SU-DHL-6 (cell line): ENCODE measurements around the gene RTCB.
A peak's percentile ranks its signal among the peaks of the same experiment; 100 is the strongest.

ENCODE experiments used
- H2AFZ ChIP-seq: fragments of 200-600 bp; sonication (generic); 2 replicates; pipeline ENCODE4 v1.6.1; 2014; ENCODE audit warnings: low read depth, mild to moderate bottlenecking, moderate library complexity, mixed read lengths, antibody characterized with exemption, low read length; ENCODE audit not compliant: severe bottlenecking
- H3F3A ChIP-seq: fragments of 200-600 bp; shearing (Covaris generic); 2 replicates; pipeline ENCODE4 v1.6.0; 2016; ENCODE audit warnings: antibody characterized with exemption, mild to moderate bottlenecking; ENCODE audit not compliant: insufficient read depth
- H3K27ac ChIP-seq: fragments of 200-600 bp; sonication (generic); 2 replicates; pipeline ENCODE4 v1.5.1; 2016; ENCODE audit warnings: low read depth, mild to moderate bottlenecking, low read length, moderate library complexity, mixed read lengths
- H3K27me3 ChIP-seq: fragments of 200-600 bp; sonication (generic), shearing (Covaris generic); 2 replicates; pipeline ENCODE4 v1.6.0; 2014; ENCODE audit warnings: mild to moderate bottlenecking, low read length
- H3K36me3 ChIP-seq: fragments of 200-600 bp; sonication (generic); 2 replicates; pipeline ENCODE4 v1.6.1; 2014; ENCODE audit warnings: mild to moderate bottlenecking, low read length, mixed read lengths
- H3K4me2 ChIP-seq: fragments of 300-600, 200-600 bp; shearing (Covaris generic), sonication (generic); 2 replicates; pipeline ENCODE4 v1.6.0; 2014; ENCODE audit warnings: low read length, low read depth, mild to moderate bottlenecking; ENCODE audit not compliant: poor library complexity, severe bottlenecking
- H3K4me3 ChIP-seq: fragments of 200-600 bp; sonication (generic); 2 replicates; pipeline ENCODE4 v1.5.1; 2014; ENCODE audit warnings: antibody characterized with exemption, low read length, mild to moderate bottlenecking, mixed read lengths; ENCODE audit not compliant: insufficient read depth, poor library complexity, severe bottlenecking
- H3K79me2 ChIP-seq: fragments of 200-600 bp; sonication (generic); 2 replicates; pipeline ENCODE4 v1.6.1; 2014; ENCODE audit warnings: mild to moderate bottlenecking, low read length, moderate library complexity; ENCODE audit not compliant: insufficient read depth
- H3K9ac ChIP-seq: fragments of 200-600 bp; sonication (generic); 2 replicates; pipeline ENCODE4 v1.7.0; 2014; ENCODE audit warnings: mild to moderate bottlenecking, low read length
- H3K9me2 ChIP-seq: fragments of 200-600 bp; sonication (generic); replicated peaks from 2 replicates; pipeline ENCODE4 v1.6.1; 2014; ENCODE audit warnings: low read length; ENCODE audit not compliant: insufficient read depth
- H3K9me3 ChIP-seq: fragments of 200-600 bp; sonication (generic); 2 replicates; pipeline ENCODE4 v1.6.1; 2014; ENCODE audit warnings: low read length, mixed read lengths; ENCODE audit not compliant: insufficient read depth
- H4K20me1 ChIP-seq: fragments of 200-600 bp; sonication (generic); 2 replicates; pipeline ENCODE4 v1.6.1; 2014; ENCODE audit warnings: low read depth, mild to moderate bottlenecking, antibody characterized with exemption, low read length, moderate library complexity, mixed read lengths
- EZH2phosphoT487 ChIP-seq: fragments of 200-600 bp; sonication (generic), shearing (Covaris generic); conservative IDR thresholded peaks from 2 replicates; pipeline ENCODE4 v1.6.1; 2018; ENCODE audit warnings: mild to moderate bottlenecking, antibody characterized with exemption, low read length, moderate library complexity, mixed read lengths
- TF ChIP-seq, protein P1 (sequence below): fragments of 200-600 bp; sonication (generic); IDR thresholded peaks from one replicate; pipeline ENCODE4 v1.5.1; 2017; ENCODE audit warnings: antibody characterized with exemption, mild to moderate bottlenecking, low read length, moderate library complexity; ENCODE audit not compliant: insufficient read depth, poor library complexity, severe bottlenecking

RTCB gene

DNA sequence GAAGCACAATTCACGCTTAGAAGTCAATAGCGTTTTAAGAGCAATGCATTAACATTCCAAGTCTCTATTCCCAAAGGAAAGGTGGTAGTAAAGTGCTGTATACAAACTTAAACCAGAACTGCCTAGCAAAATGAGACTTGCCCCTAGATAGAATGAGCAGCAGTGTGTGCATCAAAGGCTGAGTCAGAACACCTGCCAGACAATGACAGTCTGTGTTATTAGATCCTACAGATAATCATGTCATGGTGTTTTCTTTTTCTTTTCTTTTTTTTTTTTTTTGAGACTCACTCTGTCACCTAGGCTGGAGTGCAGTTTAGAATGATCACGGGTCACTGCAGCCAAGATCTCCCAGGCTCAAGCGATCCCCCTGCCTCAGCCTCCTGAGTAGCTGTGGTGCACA lies 1.6 kb downstream of the RTCB start:
- no peak overlapping the region for H2AFZ ChIP-seq
- H3K36me3 ChIP-seq = 0 out of 2 replicates have a peak, but pooled peaks cover 4% of the 10 kb centered on the region
- no peaks in the 10 kb centered on the region for H3F3A ChIP-seq
- no peaks in the 10 kb centered on the region; the same call in 1 of the 2 replicates for H4K20me1 ChIP-seq
- peak overlapping the region; percentile 93; the same call in 1 of the 2 replicates for H3K9ac ChIP-seq
- peaks cover 22% of the 10 kb centered on the region for H3K79me2 ChIP-seq
- H3K27ac ChIP-seq = no peak overlapping the region
- no peaks in the 10 kb centered on the region for H3K9me2 ChIP-seq
- H3K4me2 ChIP-seq = peak overlapping the region; percentile 77
- H3K27me3 ChIP-seq = no peaks in the 10 kb centered on the region
- H3K9me3 ChIP-seq = no peaks in the 10 kb centered on the region
- TF ChIP-seq, protein P1, sequence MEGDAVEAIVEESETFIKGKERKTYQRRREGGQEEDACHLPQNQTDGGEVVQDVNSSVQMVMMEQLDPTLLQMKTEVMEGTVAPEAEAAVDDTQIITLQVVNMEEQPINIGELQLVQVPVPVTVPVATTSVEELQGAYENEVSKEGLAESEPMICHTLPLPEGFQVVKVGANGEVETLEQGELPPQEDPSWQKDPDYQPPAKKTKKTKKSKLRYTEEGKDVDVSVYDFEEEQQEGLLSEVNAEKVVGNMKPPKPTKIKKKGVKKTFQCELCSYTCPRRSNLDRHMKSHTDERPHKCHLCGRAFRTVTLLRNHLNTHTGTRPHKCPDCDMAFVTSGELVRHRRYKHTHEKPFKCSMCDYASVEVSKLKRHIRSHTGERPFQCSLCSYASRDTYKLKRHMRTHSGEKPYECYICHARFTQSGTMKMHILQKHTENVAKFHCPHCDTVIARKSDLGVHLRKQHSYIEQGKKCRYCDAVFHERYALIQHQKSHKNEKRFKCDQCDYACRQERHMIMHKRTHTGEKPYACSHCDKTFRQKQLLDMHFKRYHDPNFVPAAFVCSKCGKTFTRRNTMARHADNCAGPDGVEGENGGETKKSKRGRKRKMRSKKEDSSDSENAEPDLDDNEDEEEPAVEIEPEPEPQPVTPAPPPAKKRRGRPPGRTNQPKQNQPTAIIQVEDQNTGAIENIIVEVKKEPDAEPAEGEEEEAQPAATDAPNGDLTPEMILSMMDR = no peak
- TF ChIP-seq EZH2phosphoT487 = no peak
- no peak overlapping the region for H3K4me3 ChIP-seq

DNA sequence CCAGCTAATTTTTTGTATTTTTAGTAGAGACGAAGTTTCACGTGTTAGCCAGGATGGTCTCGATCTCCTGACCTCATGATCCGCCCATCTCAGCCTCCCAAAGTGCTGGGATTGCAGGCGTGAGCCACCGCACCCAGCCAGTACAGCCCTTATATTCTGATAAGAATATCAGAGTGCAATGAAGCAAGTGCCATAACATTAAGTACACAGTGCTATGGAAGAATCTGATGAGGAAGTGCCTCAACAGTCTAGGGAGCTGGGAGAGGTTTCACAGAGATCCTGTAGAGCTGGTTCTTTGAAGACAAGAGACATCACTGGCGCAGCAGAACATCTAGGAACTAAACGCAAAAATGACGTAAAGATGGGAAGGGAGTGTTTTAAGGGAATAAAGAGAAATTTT lies 2.1 kb downstream of the RTCB start:
- H3K27me3 ChIP-seq = no peaks in the 10 kb centered on the region
- no peak overlapping the region for H3K27ac ChIP-seq
- no peaks in the 10 kb centered on the region for H3F3A ChIP-seq
- no peaks in the 10 kb centered on the region for H3K9me3 ChIP-seq
- H3K4me2 ChIP-seq = no peak overlapping the region
- peaks cover 22% of the 10 kb centered on the region for H3K79me2 ChIP-seq
- no peaks in the 10 kb centered on the region for H3K9me2 ChIP-seq
- H2AFZ ChIP-seq = no peak overlapping the region
- H3K36me3 ChIP-seq = 0 out of 2 replicates have a peak, but pooled peaks cover 7% of the 10 kb centered on the region
- no peak overlapping the region for H3K9ac ChIP-seq
- H3K4me3 ChIP-seq = no peak overlapping the region
- TF ChIP-seq EZH2phosphoT487 = no peak
- TF ChIP-seq, protein P1 = no peak
- H4K20me1 ChIP-seq = no peaks in the 10 kb centered on the region; the same call in 1 of the 2 replicates

DNA sequence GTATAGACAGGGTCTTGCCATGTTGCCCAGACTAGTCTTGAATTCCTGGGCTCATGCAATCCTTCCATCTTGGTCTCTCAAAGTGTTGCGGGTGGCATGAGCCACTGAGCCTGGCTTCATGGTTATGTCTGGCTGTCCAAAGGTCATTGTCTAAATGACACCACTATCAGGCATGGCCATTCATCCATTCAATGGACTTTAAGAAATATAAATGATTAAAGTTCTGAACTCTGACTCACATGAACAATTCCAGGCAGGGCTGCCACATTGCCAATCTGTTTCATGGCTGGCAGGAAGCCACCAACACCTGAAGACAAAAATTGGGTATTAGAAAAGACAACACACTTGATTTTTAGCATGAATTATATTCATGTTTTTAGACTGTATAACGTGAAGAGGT lies 4.1 kb downstream of the RTCB start:
- Histone ChIP-seq H3K27me3 (no peaks in the 10 kb centered on the region), H3K9ac (no peak overlapping the region), H3K9me3 (no peaks in the 10 kb centered on the region), H3K9me2 (no peaks in the 10 kb centered on the region), H3K4me2 (no peak overlapping the region), H3K27ac (no peak overlapping the region), H4K20me1 (no peaks in the 10 kb centered on the region; the same call in 1 of the 2 replicates), H3F3A (no peaks in the 10 kb centered on the region), H3K36me3 (0 out of 2 replicates have a peak, but pooled peaks cover 10% of the 10 kb centered on the region), H3K4me3 (no peak overlapping the region), H2AFZ (no peak overlapping the region), H3K79me2 (peaks cover 22% of the 10 kb centered on the region)
- TF ChIP-seq, protein P1 = no peak
- no peak for TF ChIP-seq EZH2phosphoT487
